Measurements from ENCODE around the gene VWCE.
"Not testable (repeated sequence)": the region's sequence is repeated elsewhere in the genome, so short reads cannot be mapped to it uniquely, and the experiment has no call there.

DNA sequence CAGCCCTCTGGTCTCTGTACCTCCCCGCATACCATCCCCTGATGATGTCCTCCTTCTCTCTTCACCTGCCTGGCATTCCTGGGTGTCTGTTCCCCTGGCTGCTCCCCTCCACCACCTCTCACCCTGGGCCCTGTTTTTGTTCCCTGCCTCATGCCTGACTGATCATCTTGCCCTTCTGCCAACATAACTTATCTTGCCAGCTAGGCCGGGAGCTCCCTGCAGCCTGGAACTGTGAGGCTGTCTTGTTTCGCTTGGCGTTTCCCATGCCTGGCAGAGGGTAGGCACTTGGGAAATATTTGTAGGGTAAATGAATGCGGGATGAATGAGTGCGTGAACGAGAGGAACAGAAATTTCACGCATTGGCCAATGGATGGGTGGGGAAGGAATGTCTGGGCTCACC lies 45.9 kb downstream of the VWCE start:
- not testable (repeated sequence) for TF ChIP-seq POLR2A (IDR thresholded peaks at IDR 0.05)
- TF ChIP-seq, protein P1, sequence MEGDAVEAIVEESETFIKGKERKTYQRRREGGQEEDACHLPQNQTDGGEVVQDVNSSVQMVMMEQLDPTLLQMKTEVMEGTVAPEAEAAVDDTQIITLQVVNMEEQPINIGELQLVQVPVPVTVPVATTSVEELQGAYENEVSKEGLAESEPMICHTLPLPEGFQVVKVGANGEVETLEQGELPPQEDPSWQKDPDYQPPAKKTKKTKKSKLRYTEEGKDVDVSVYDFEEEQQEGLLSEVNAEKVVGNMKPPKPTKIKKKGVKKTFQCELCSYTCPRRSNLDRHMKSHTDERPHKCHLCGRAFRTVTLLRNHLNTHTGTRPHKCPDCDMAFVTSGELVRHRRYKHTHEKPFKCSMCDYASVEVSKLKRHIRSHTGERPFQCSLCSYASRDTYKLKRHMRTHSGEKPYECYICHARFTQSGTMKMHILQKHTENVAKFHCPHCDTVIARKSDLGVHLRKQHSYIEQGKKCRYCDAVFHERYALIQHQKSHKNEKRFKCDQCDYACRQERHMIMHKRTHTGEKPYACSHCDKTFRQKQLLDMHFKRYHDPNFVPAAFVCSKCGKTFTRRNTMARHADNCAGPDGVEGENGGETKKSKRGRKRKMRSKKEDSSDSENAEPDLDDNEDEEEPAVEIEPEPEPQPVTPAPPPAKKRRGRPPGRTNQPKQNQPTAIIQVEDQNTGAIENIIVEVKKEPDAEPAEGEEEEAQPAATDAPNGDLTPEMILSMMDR (IDR thresholded peaks at IDR 0.05), result not testable (repeated sequence)
